GM18867 (cell line): ENCODE measurements around the gene LNX2.

Experiments used
- ATAC-seq: cut with Tn5 transposase; IDR thresholded peaks from one replicate; pipeline ENCODE4 v1.9.1; 2021; ENCODE audit warnings: mild to moderate bottlenecking, moderate library complexity; ENCODE audit not compliant: unreplicated experiment

The LNX2 gene

GRCh38 chr13:27617881-27618321 lies 2.4 kb downstream of the LNX2 start:
- no peak for ATAC-seq

- no peak for ATAC-seq
Measured at GRCh38 chr13:27613628-27614027, 6.7 kb downstream of the LNX2 start.

- no peak for ATAC-seq
Measured at GRCh38 chr13:27607125-27607524, 13.2 kb downstream of the LNX2 start.

- ATAC-seq = no peak
Measured at GRCh38 chr13:27605610-27606200, 14.6 kb downstream of the LNX2 start.

GRCh38 chr13:27605099-27605498 lies 15.2 kb downstream of the LNX2 start:
- no peak for ATAC-seq

GRCh38 chr13:27601803-27602202 lies 18.5 kb downstream of the LNX2 start:
- ATAC-seq = no peak

- ATAC-seq = no peak
Measured at GRCh38 chr13:27601208-27601607, 19.1 kb downstream of the LNX2 start.

GRCh38 chr13:27600711-27601110 lies 19.6 kb downstream of the LNX2 start:
- no peak for ATAC-seq

- no peak for ATAC-seq
Measured at GRCh38 chr13:27599845-27600553, 20.3 kb downstream of the LNX2 start.

GRCh38 chr13:27599096-27599495 lies 21.2 kb downstream of the LNX2 start:
- no peak for ATAC-seq

- no peak for ATAC-seq
Measured at GRCh38 chr13:27595055-27595811, 25.1 kb downstream of the LNX2 start.

GRCh38 chr13:27593267-27593666 lies 27.1 kb downstream of the LNX2 start:
- ATAC-seq = peak; percentile 57

- ATAC-seq = no peak
Measured at GRCh38 chr13:27592865-27593264, 27.5 kb downstream of the LNX2 start.

GRCh38 chr13:27588405-27588804 lies 31.9 kb downstream of the LNX2 start:
- no peak for ATAC-seq

GRCh38 chr13:27587095-27587746 lies 33.1 kb downstream of the LNX2 start:
- no peak for ATAC-seq

- ATAC-seq = no peak
Measured at GRCh38 chr13:27583645-27584044, 36.7 kb downstream of the LNX2 start.

GRCh38 chr13:27578121-27579030 lies 42.0 kb downstream of the LNX2 start:
- no peak for ATAC-seq

- no peak for ATAC-seq
Measured at GRCh38 chr13:27574661-27575060, 45.7 kb downstream of the LNX2 start.

GRCh38 chr13:27573265-27573664 lies 47.1 kb downstream of the LNX2 start:
- ATAC-seq = no peak

GRCh38 chr13:27572234-27572901 lies 48.0 kb downstream of the LNX2 start:
- no peak for ATAC-seq
